GF-D8 (cell line): ENCODE results near the gene PCBP1.
"Not testable (repeated sequence)": the region's sequence is repeated elsewhere in the genome, so short reads cannot be mapped to it uniquely, and the experiment has no call there.

ENCODE experiments used
- DNase-seq: peaks from one replicate; lab custom pipeline; 2025; lab: John Stamatoyannopoulos, UW

PCBP1 gene

GRCh38 chr2:70086838-70087701 lies at the start of gene PCBP1:
Gene PCBP1 (plus strand): TSS chr2:70087477. CDS start chr2:70087744, 267 bp downstream.
- DNase-seq: peak; percentile 82

GRCh38 chr2:70039366-70039765 lies 47.9 kb upstream of the PCBP1 start:
- no peak for DNase-seq

GRCh38 chr2:70041663-70042062 lies 45.6 kb upstream of the PCBP1 start:
- DNase-seq: no peak

GRCh38 chr2:70042246-70042645 lies 45.0 kb upstream of the PCBP1 start:
- DNase-seq: no peak

- peak; percentile 91 for DNase-seq
Observed at GRCh38 chr2:70043252-70043875, 43.9 kb upstream of the PCBP1 start.

GRCh38 chr2:70044290-70045040 lies 42.8 kb upstream of the PCBP1 start:
- no peak for DNase-seq

- no peak for DNase-seq
Observed at GRCh38 chr2:70045405-70045804, 41.9 kb upstream of the PCBP1 start.

- DNase-seq: no peak
Observed at GRCh38 chr2:70045932-70046331, 41.3 kb upstream of the PCBP1 start.

GRCh38 chr2:70046534-70046933 lies 40.7 kb upstream of the PCBP1 start:
- DNase-seq: peak; percentile 28

GRCh38 chr2:70047451-70047850 lies 39.8 kb upstream of the PCBP1 start:
- peak; percentile 17 for DNase-seq

GRCh38 chr2:70049255-70049654 lies 38.0 kb upstream of the PCBP1 start:
- DNase-seq: no peak

GRCh38 chr2:70050631-70051425 lies 36.4 kb upstream of the PCBP1 start:
- no peak for DNase-seq

GRCh38 chr2:70055259-70055658 lies 32.0 kb upstream of the PCBP1 start:
- not testable (repeated sequence) for DNase-seq

- no peak for DNase-seq
Observed at GRCh38 chr2:70061317-70061716, 26.0 kb upstream of the PCBP1 start.

GRCh38 chr2:70062270-70062669 lies 25.0 kb upstream of the PCBP1 start:
- DNase-seq: no peak

- DNase-seq: no peak
Observed at GRCh38 chr2:70068119-70068518, 19.2 kb upstream of the PCBP1 start.

- DNase-seq: no peak
Observed at GRCh38 chr2:70069049-70069448, 18.2 kb upstream of the PCBP1 start.

- peak; percentile 70 for DNase-seq
Observed at GRCh38 chr2:70070542-70071268, 16.6 kb upstream of the PCBP1 start.

GRCh38 chr2:70073493-70073892 lies 13.8 kb upstream of the PCBP1 start:
- no peak for DNase-seq

- DNase-seq: peak; percentile 44
Observed at GRCh38 chr2:70078384-70078783, 8.9 kb upstream of the PCBP1 start.

- no peak for DNase-seq
Observed at GRCh38 chr2:70080610-70081200, 6.6 kb upstream of the PCBP1 start.
